Measurements from ENCODE around the gene EPHA8. TPM values are rescaled to one million over a fixed set of nuclear protein-coding genes. Genes with fewer than 3 reads are reported as not detected.

Gene EPHA8
- total and polyA plus RNA-seq, 2 of the 4 experiments (the other 2 are of a cell fraction), result not detected

DNA sequence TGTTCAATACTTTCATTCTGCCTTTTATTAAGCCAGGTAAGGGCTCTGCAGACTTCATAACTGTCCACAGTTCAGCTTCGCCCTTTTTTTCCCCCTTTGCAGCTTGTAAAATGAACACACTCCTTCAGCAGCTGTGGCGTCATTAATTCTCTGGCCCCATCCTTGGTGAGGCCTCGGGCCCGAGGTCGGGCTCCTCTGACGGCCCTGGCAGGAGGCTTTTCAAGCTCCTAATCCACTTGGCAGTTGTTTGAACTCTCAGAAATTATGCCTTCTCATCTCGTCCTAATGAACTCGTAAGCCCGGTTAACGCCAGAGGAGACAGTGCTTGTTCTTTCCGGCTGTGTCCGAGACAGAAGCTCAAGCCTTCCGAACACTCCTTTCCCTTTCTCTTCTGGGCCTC is 18.1 kb upstream of the EPHA8 start:
- intact Hi-C loops (cut with micrococcal nuclease) (no loop called here), in situ Hi-C loops (cut with MboI; ENCODE audit: low sequenced_read_pairs) (no loop called here), dilution Hi-C loops (cut with HindIII; ENCODE audit: low sequenced_read_pairs, unreplicated experiment) (no loop called here)
- Histone ChIP-seq H4K5ac (ENCODE audit: low read depth, low read length) (no peak overlapping the region), H4K91ac (ENCODE audit: insufficient read depth, low read depth, low read length) (no peak overlapping the region), H3K4me1 (ENCODE audit: control insufficient read depth, insufficient read depth, low read length) (no peaks in the 10 kb centered on the region), H3K18ac (ENCODE audit: low read depth, low read length) (no peak overlapping the region), H3K56ac (ENCODE audit: extremely low read depth, insufficient read depth, low read length) (no peak overlapping the region), H3K27me3 (ENCODE audit: control insufficient read depth, insufficient read depth, low read length) (peaks cover 69% of the 10 kb centered on the region), H2BK120ac (ENCODE audit: low read depth, low read length) (no peak overlapping the region), H3K9me3 (ENCODE audit: control insufficient read depth, insufficient read depth, low read length) (no peaks in the 10 kb centered on the region), H3K4ac (ENCODE audit: low read depth, low read length) (no peak overlapping the region), H3K79me1 (ENCODE audit: low read depth in 1 of 2, low read length in 2 of 2) (no peaks in the 10 kb centered on the region), H3K9ac (ENCODE audit: low read depth, low read length) (no peak overlapping the region), H3K4me3 (ENCODE audit: insufficient read depth, low read depth, low read length) (no peak overlapping the region), H2BK15ac (ENCODE audit: low read depth, low read length) (no peak overlapping the region), H3K23ac (ENCODE audit: low read depth, low read length) (no peak overlapping the region), H4K20me1 (ENCODE audit: insufficient read depth, low read length) (no peaks in the 10 kb centered on the region), H3K36me3 (ENCODE audit: control insufficient read depth, insufficient read depth, low read length) (no peaks in the 10 kb centered on the region), H2BK5ac (ENCODE audit: low read depth, low read length, poor library complexity, severe bottlenecking) (no peak overlapping the region), H2AFZ (replicated peaks; ENCODE audit: low read length, poor library complexity) (no peak overlapping the region), H3K9me1 (ENCODE audit: insufficient read depth, low read length) (no peaks in the 10 kb centered on the region; the same call in 1 of the 2 replicates), H2AK9ac (replicated peaks; ENCODE audit: low read depth, low read length, poor library complexity) (no peak overlapping the region), H4K8ac (ENCODE audit: low read depth in 2 of 2, low read length in 2 of 2) (no peak overlapping the region), H2BK20ac (ENCODE audit: low read depth, low read length) (no peak overlapping the region), H2AK5ac (ENCODE audit: low read depth, low read length) (no peak overlapping the region), H3K27ac (ENCODE audit: insufficient read depth, low read length) (no peak overlapping the region), H3K4me2 (ENCODE audit: low read depth, low read length) (no peak overlapping the region), H3K14ac (replicated peaks; ENCODE audit: low read depth, low read length) (no peak overlapping the region)
- BruUV-seq (replicated peaks), result no TSS peak
- ChIA-PET POLR2A (ENCODE audit: unreplicated experiment) (no interaction called here), CTCF (no interaction called here)
- DNase-seq, result no peak
- ATAC-seq (ENCODE audit: low read depth), result no peak
- TF ChIP-seq CEBPB (IDR thresholded peaks at IDR 0.05; ENCODE audit: low read depth, low read length) (no peak), RAD21 (IDR thresholded peaks at IDR 0.05; ENCODE audit: low read length) (no peak), CHD1 (IDR thresholded peaks at IDR 0.05; ENCODE audit: low read depth, low read length) (no peak), SMC3 (IDR thresholded peaks at IDR 0.05; ENCODE audit: low read depth, low read length) (no peak), NFE2L2 (IDR thresholded peaks at IDR 0.05; ENCODE audit: low read depth, low read length) (no peak)
- TF ChIP-seq, protein P1, sequence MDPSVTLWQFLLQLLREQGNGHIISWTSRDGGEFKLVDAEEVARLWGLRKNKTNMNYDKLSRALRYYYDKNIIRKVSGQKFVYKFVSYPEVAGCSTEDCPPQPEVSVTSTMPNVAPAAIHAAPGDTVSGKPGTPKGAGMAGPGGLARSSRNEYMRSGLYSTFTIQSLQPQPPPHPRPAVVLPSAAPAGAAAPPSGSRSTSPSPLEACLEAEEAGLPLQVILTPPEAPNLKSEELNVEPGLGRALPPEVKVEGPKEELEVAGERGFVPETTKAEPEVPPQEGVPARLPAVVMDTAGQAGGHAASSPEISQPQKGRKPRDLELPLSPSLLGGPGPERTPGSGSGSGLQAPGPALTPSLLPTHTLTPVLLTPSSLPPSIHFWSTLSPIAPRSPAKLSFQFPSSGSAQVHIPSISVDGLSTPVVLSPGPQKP (IDR thresholded peaks at IDR 0.05; ENCODE audit: borderline replicate concordance, low read depth, low read length), result no peak
- WGBS, 2 experiments (ENCODE audit: extremely low coverage in 2 of 2, insufficient read length in 1 of 2), result 2% methylated on average over 9 of the region's 13 CpGs; no CpG with 5 or more reads in 1 of the 2 experiments
